ENCODE data around the gene POR. TPM values are rescaled to one million over a fixed set of nuclear protein-coding genes. Genes with fewer than 3 reads are reported as not detected.

Gene POR
- total and polyA plus RNA-seq, 7 donors, result 20.4 to 98.9 (median 39.3) TPM

DNA sequence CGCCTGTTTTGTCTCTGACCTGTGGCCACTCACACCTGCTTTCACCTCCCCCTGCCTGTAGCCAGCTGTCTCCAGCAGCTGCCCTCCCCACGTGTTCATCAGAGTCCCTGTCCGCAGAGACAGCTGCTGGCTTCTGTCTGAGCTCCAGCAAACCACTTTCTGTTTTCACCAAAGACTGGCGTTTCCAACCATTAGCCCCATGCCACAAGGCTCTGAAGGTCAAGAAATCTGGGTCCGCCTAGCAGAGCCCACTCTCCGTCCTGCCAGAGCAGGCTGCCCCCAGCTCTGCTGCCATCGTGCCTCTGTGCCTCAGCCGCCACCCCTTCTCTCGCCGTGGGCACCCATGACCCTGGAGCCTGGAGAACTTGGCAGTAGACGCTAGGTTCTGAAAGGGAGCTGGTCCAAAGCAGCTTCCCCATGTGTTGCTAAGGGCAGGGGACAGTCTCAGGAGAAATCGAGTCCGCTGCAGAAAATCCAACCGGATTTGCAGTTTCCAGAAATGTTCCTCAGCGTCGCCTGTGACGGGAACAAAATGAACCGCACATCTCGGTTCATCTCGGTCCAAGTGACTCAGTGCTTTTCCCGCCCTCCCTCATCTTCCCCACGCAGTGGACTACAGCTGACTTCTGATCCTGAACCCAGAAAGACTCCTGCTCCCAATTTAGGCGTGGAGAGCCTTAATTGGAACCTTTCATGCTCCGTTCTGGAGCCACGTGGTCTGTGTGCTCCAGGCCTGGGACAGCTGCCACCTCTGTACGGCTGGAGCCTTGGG, 51.4 kb downstream of the POR start:
- Histone ChIP-seq H3K4me3 (peak overlapping the region in 3 of 4 donors; percentile 31 to 37 (median 37)), H3K4me1 (peaks cover 0 to 74% (median 61%) of the 10 kb centered on the region in 4 donors), H3K27ac (peak overlapping the region; percentile 84 to 95 (median 94)), H3K9me3 (no peaks in the 10 kb centered on the region), H3K36me3 (no peaks in the 10 kb centered on the region), H3K27me3 (no peaks in the 10 kb centered on the region)
- 76 to 83% methylated on average over 26 of the region's 26 CpGs for WGBS, 2 donors
- TF ChIP-seq, protein P1, sequence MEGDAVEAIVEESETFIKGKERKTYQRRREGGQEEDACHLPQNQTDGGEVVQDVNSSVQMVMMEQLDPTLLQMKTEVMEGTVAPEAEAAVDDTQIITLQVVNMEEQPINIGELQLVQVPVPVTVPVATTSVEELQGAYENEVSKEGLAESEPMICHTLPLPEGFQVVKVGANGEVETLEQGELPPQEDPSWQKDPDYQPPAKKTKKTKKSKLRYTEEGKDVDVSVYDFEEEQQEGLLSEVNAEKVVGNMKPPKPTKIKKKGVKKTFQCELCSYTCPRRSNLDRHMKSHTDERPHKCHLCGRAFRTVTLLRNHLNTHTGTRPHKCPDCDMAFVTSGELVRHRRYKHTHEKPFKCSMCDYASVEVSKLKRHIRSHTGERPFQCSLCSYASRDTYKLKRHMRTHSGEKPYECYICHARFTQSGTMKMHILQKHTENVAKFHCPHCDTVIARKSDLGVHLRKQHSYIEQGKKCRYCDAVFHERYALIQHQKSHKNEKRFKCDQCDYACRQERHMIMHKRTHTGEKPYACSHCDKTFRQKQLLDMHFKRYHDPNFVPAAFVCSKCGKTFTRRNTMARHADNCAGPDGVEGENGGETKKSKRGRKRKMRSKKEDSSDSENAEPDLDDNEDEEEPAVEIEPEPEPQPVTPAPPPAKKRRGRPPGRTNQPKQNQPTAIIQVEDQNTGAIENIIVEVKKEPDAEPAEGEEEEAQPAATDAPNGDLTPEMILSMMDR (IDR thresholded peaks at IDR 0.05), result peak in 1 of 4 experiments; percentile 7
- TF ChIP-seq POLR2AphosphoS5 (IDR thresholded peaks at IDR 0.05) (peak; percentile 64 to 90 (median 75)), EP300 (IDR thresholded peaks at IDR 0.05) (peak; percentile 69 to 96 (median 91)), POLR2A (IDR thresholded peaks at IDR 0.05) (no peak)
- intact Hi-C loops (cut with DNase I), result loop anchor here (2.0 to 10.0 kb wide), 4 partner anchors 28 to 1721 kb away; partner anchors contain the start of genes HIP1 and TMEM120A
- peak; percentile 94 for DNase-seq

DNA sequence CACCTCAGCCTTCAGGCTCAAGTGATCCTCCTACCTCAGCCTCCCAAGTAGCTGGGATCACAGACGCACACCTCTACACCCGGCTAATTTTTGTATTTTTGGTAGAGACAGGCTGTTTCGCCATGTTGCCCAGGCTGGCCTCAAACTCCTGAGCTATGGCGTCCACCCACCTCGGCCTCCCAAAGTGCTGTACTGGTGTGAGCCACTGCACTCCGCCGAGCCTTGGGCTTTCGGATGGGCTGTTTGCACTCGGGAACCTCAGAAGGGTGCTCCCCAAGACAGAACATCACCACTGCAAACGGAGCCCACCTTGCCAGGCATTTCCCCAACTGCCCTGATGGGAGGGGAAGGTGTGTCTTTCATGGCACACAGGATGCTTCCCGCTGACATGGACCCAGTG, 52.1 kb downstream of the POR start:
- H3K9me3 ChIP-seq, result no peaks in the 10 kb centered on the region
- H3K27me3 ChIP-seq, result no peaks in the 10 kb centered on the region
- 92 to 95% methylated on average over 11 of the region's 11 CpGs for WGBS, 2 donors
- peak overlapping the region in 2 of 4 donors; percentile 37 for H3K4me3 ChIP-seq
- TF ChIP-seq, protein P1 (IDR thresholded peaks at IDR 0.05), result no peak
- TF ChIP-seq EP300 (IDR thresholded peaks at IDR 0.05) (no peak), POLR2A (IDR thresholded peaks at IDR 0.05) (no peak), POLR2AphosphoS5 (IDR thresholded peaks at IDR 0.05) (no peak)
- H3K4me1 ChIP-seq, result peaks cover 0 to 78% (median 67%) of the 10 kb centered on the region in 4 donors
- H3K36me3 ChIP-seq, result no peaks in the 10 kb centered on the region
- DNase-seq, result no peak
- intact Hi-C loops (cut with DNase I), result loop anchor here (1.0 to 10.0 kb wide), 5 partner anchors 28 to 1720 kb away; partner anchors contain the start of genes HIP1, POR and TMEM120A
- H3K27ac ChIP-seq, result peak overlapping the region; percentile 84 to 95 (median 94)

DNA sequence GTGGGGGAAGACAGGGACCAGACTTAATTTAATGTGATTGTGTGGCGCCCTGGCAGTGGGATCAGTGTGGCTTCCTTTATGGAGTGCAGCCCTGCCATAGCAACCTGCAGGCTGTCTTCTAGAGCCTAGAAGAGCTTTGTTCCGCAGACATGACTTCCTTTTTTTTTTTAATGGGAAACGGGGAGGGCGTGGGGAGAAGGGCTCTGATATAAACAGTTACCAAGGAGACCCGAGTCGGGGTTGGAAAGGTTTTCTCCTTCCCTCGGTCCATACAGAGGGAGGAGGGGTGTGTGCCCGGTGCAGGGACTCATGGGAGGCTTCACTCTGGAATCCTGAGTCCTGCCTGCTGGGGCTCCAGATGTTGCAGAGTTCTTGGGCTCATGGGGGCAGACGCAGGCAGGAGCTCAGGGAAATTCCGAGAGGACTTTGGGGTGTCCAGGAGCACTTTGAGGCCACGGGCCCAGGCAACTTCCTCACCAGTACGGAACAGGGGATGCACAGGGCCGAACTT, 52.6 kb downstream of the POR start:
- TF ChIP-seq EP300 (IDR thresholded peaks at IDR 0.05) (peak in 2 of 4 donors; percentile 12 to 86), POLR2AphosphoS5 (IDR thresholded peaks at IDR 0.05) (peak in 3 of 4 donors; percentile 33 to 80 (median 42)), POLR2A (IDR thresholded peaks at IDR 0.05) (no peak)
- TF ChIP-seq, protein P1 (IDR thresholded peaks at IDR 0.05), result no peak
- Histone ChIP-seq H3K4me3 (peak overlapping the region in 2 of 4 donors; percentile 3 to 7), H3K27ac (peak overlapping the region; percentile 84 to 95 (median 94)), H3K36me3 (peaks cover 0 to 4% (median 1%) of the 10 kb centered on the region in 4 donors), H3K27me3 (no peaks in the 10 kb centered on the region), H3K9me3 (no peaks in the 10 kb centered on the region), H3K4me1 (peaks cover 0 to 75% (median 67%) of the 10 kb centered on the region in 4 donors)
- peak; percentile 91 for DNase-seq
- 44 to 57% methylated on average over 13 of the region's 13 CpGs for WGBS, 2 donors
- intact Hi-C loops (cut with DNase I), result loop anchor here (1.0 to 10.0 kb wide), 5 partner anchors 27 to 1720 kb away; partner anchors contain the start of genes HIP1, POR and TMEM120A

DNA sequence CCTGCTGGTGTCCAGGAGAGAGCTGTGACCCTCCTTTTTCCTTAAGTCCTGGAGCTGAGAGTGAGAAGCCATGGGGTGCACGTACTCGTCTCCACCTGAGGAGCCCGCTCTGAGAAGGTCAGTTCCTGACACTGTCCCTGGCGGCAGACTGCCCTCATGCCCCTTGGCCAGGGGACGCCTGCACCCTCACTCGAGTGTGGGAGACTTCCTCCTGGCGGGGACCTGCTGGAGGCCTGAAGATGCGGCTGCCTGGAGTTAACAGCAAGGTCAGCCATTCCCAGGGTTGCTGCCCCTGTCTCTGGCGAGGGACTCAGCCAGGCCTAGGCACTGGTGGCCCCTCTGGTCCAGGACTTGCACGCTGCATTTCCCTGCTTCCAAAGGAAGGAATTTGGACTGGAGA, 53.1 kb downstream of the POR start:
- peaks cover 0 to 70% (median 65%) of the 10 kb centered on the region in 4 donors for H3K4me1 ChIP-seq
- H3K27me3 ChIP-seq, result no peaks in the 10 kb centered on the region
- TF ChIP-seq, protein P1 (IDR thresholded peaks at IDR 0.05), result no peak
- TF ChIP-seq EP300 (IDR thresholded peaks at IDR 0.05), result no peak
- TF ChIP-seq POLR2AphosphoS5 (IDR thresholded peaks at IDR 0.05), result no peak
- intact Hi-C loops (cut with DNase I), result loop anchor here (2.0 to 10.0 kb wide), 4 partner anchors 89 to 1719 kb away; partner anchors contain the start of genes HIP1 and RHBDD2
- no peak for DNase-seq
- peaks cover 0 to 9% (median 4%) of the 10 kb centered on the region in 4 donors for H3K36me3 ChIP-seq
- peak overlapping the region; percentile 84 to 95 (median 94) for H3K27ac ChIP-seq
- peak overlapping the region in 2 of 4 donors; percentile 3 to 7 for H3K4me3 ChIP-seq
- WGBS, 2 donors, result 83 to 85% methylated on average over 10 of the region's 10 CpGs
- H3K9me3 ChIP-seq, result no peaks in the 10 kb centered on the region

Data from sigmoid colon (tissue), 7 donors.